ENCODE results near the gene PLD3. TPM values are rescaled to one million over a fixed set of nuclear protein-coding genes. Genes with fewer than 3 reads are reported as not detected.

Gene PLD3
- total RNA-seq, 1 donor from 2014 or later = 116 TPM

- no peak overlapping the region for H3K27ac Mint-ChIP-seq
- no peak for DNase-seq (ENCODE audit: low spot score)
- Histone ChIP-seq H3K4me1 (no peaks in the 10 kb centered on the region), H3F3A (ENCODE audit: low read depth) (no peaks in the 10 kb centered on the region), H3K36me3 (no peaks in the 10 kb centered on the region), H3K79me2 (ENCODE audit: low read depth) (no peaks in the 10 kb centered on the region), H3K9ac (no peak overlapping the region), H4K20me1 (ENCODE audit: low read depth) (no peaks in the 10 kb centered on the region), H3K9me3 (ENCODE audit: low read depth) (no peaks in the 10 kb centered on the region), H3K4me2 (no peak overlapping the region), H3K4me3 (no peak overlapping the region), H2AFZ (replicated peaks) (no peak overlapping the region), H3K27ac (no peak overlapping the region), H3K27me3 (no peaks in the 10 kb centered on the region)
- TF ChIP-seq EZH2phosphoT487 (IDR thresholded peaks at IDR 0.05) (no peak), CTCF (IDR thresholded peaks at IDR 0.05) (no peak), EZH2 (IDR thresholded peaks at IDR 0.05) (no peak)
- no peaks in the 10 kb centered on the region for H3K9me3 Mint-ChIP-seq
- peaks cover 2% of the 10 kb centered on the region for H3K27me3 Mint-ChIP-seq (ENCODE audit: insufficient read depth, low read depth)
- H3K4me1 Mint-ChIP-seq = peaks cover 5% of the 10 kb centered on the region
- H3K4me3 Mint-ChIP-seq = no peak overlapping the region
- peaks cover 4% of the 10 kb centered on the region for H3K36me3 Mint-ChIP-seq
Measured at GRCh38 chr19:40315812-40316470, 32.6 kb upstream of the PLD3 start.

- Histone ChIP-seq H3K27ac (no peak overlapping the region), H3K27me3 (no peaks in the 10 kb centered on the region), H3K9ac (no peak overlapping the region), H4K20me1 (ENCODE audit: low read depth) (no peaks in the 10 kb centered on the region), H3K4me2 (no peak overlapping the region), H3K4me3 (no peak overlapping the region), H3F3A (ENCODE audit: low read depth) (no peaks in the 10 kb centered on the region), H2AFZ (replicated peaks) (no peak overlapping the region), H3K9me3 (ENCODE audit: low read depth) (no peaks in the 10 kb centered on the region), H3K4me1 (no peaks in the 10 kb centered on the region), H3K36me3 (no peaks in the 10 kb centered on the region), H3K79me2 (ENCODE audit: low read depth) (no peaks in the 10 kb centered on the region)
- DNase-seq (ENCODE audit: low spot score) = no peak
- H3K4me1 Mint-ChIP-seq = peaks cover 5% of the 10 kb centered on the region
- H3K27ac Mint-ChIP-seq = no peak overlapping the region
- no peaks in the 10 kb centered on the region for H3K9me3 Mint-ChIP-seq
- H3K36me3 Mint-ChIP-seq = peaks cover 4% of the 10 kb centered on the region
- TF ChIP-seq EZH2 (IDR thresholded peaks at IDR 0.05) (no peak), CTCF (IDR thresholded peaks at IDR 0.05) (no peak), EZH2phosphoT487 (IDR thresholded peaks at IDR 0.05) (no peak)
- H3K4me3 Mint-ChIP-seq = no peak overlapping the region
- peaks cover 2% of the 10 kb centered on the region for H3K27me3 Mint-ChIP-seq (ENCODE audit: insufficient read depth, low read depth)
Measured at GRCh38 chr19:40317338-40317737, 31.2 kb upstream of the PLD3 start.

- H3K9ac ChIP-seq = no peak overlapping the region
- H3K9me3 ChIP-seq (ENCODE audit: low read depth) = no peaks in the 10 kb centered on the region
- no peaks in the 10 kb centered on the region for H3K36me3 ChIP-seq
- no peaks in the 10 kb centered on the region for H3K79me2 ChIP-seq (ENCODE audit: low read depth)
- H3K36me3 Mint-ChIP-seq = peaks cover 15% of the 10 kb centered on the region
- H3K4me3 ChIP-seq = no peak overlapping the region
- DNase-seq (ENCODE audit: low spot score) = no peak
- H3K27ac ChIP-seq = no peak overlapping the region
- H4K20me1 ChIP-seq (ENCODE audit: low read depth) = no peaks in the 10 kb centered on the region
- H3K27me3 Mint-ChIP-seq (ENCODE audit: insufficient read depth, low read depth) = peaks cover 2% of the 10 kb centered on the region
- H3F3A ChIP-seq (ENCODE audit: low read depth) = no peaks in the 10 kb centered on the region
- H3K27ac Mint-ChIP-seq = no peak overlapping the region
- H3K4me3 Mint-ChIP-seq = no peak overlapping the region
- H3K4me1 Mint-ChIP-seq = peaks cover 5% of the 10 kb centered on the region
- no peak overlapping the region for H2AFZ ChIP-seq (replicated peaks)
- no peaks in the 10 kb centered on the region for H3K9me3 Mint-ChIP-seq
- TF ChIP-seq EZH2phosphoT487 (IDR thresholded peaks at IDR 0.05) = no peak
- TF ChIP-seq CTCF (IDR thresholded peaks at IDR 0.05) = no peak
- TF ChIP-seq EZH2 (IDR thresholded peaks at IDR 0.05) = no peak
- no peaks in the 10 kb centered on the region for H3K27me3 ChIP-seq
- no peaks in the 10 kb centered on the region for H3K4me1 ChIP-seq
- no peak overlapping the region for H3K4me2 ChIP-seq
Measured at GRCh38 chr19:40320558-40320935, 27.9 kb upstream of the PLD3 start.
